Spleen (tissue), 7 donors: ENCODE results near the gene PRKCQ.

Source experiments
- CTCF ChIP-seq, 11 experiments: fragments of 200-600 bp in 7 of 11; fragments of 450-650 bp in 4 of 11; sonication (generic) in 4 of 11; IDR thresholded peaks in 8 of 11; conservative IDR thresholded peaks in 3 of 11; 1 replicate in 7 of 11; 2 replicates in 4 of 11; pipeline versions ENCODE4 v1.4.0 to v1.8.0; 2016 to 2021; ENCODE audit warnings: antibody characterized with exemption in 11 of 11, inconsistent platforms in 4 of 11, mild to moderate bottlenecking in 1 of 11
- POLR2A ChIP-seq, 3 donors: fragments of 450-650 bp; IDR thresholded peaks; one replicate each; pipeline ENCODE4 v1.5.1; 2017; ENCODE audit warnings: antibody characterized with exemption in 3 of 3, mild to moderate bottlenecking in 1 of 3
- POLR2AphosphoS5 ChIP-seq, 3 donors: sonication (generic); formaldehyde crosslinking; IDR thresholded peaks; one replicate each; pipeline ENCODE4 v1.5.1; 2017; ENCODE audit warnings: antibody characterized with exemption in 3 of 3
- donor health status: DM: no; HTN: no; CAD: no; lungs with moderate emphysema.
- donor health status: DM: no; HTN: no; CAD: no.
- donor health status: DM: no; HTN: no; CAD: no.

- TF ChIP-seq POLR2AphosphoS5 (IDR thresholded peaks at IDR 0.05) = no peak
- TF ChIP-seq CTCF (IDR thresholded peaks at IDR 0.05 in 8 of 11, conservative IDR thresholded peaks at IDR 0.05 in 3 of 11) = no peak
- TF ChIP-seq POLR2A (IDR thresholded peaks at IDR 0.05) = no peak
These were observed 148.9 kb downstream of the PRKCQ start for GRCh38 chr10:6431186-6431585.
